AG09319 (cell line): ENCODE results near the gene BRF1.

Experiments used
- DNase-seq: peaks from one replicate; pipeline ENCODE4 v3.0.0-alpha.2; 2010; ENCODE audit warnings: low read depth; ENCODE audit errors: extremely low read depth
- TF ChIP-seq, protein P1 (sequence below): IDR thresholded peaks from 2 replicates; pipeline ENCODE4 v1.5.1; 2011; ENCODE audit warnings: low read depth, mild to moderate bottlenecking, inconsistent platforms, low read length, moderate library complexity

The BRF1 gene

DNA sequence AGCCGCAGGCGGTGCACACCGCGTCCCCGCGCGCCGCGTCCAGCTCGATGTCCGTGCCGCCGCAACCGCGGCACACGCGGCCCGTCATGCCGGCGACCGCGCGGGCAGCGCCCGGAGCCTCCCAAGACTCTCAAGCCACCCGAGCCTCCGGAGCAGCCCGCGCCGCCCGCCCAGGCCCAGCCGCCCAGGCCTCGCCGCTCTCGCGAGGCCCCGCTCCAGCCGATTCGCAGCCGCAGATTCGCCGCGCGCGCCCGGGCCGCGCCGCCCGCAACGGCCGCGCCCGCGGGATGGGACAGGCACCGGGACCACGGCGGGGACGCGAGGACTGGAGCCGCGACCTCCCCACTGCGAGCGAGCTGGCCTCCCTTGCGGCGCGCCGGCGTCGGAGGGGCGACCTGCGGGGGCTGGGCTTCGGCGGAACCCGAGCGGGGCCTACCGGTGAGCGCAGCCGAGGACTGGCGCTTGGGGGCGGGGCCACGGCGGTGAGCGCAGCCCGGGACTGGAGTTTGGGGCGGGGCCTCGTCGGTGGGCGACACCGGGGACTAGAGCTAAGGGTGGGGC, at the start of gene BRF1:
BRF1 (minus strand) TSS at position 460 of the 561 bp plus-strand sequence; CDS start at position 88, 372 bp downstream.
- TF ChIP-seq, protein P1, sequence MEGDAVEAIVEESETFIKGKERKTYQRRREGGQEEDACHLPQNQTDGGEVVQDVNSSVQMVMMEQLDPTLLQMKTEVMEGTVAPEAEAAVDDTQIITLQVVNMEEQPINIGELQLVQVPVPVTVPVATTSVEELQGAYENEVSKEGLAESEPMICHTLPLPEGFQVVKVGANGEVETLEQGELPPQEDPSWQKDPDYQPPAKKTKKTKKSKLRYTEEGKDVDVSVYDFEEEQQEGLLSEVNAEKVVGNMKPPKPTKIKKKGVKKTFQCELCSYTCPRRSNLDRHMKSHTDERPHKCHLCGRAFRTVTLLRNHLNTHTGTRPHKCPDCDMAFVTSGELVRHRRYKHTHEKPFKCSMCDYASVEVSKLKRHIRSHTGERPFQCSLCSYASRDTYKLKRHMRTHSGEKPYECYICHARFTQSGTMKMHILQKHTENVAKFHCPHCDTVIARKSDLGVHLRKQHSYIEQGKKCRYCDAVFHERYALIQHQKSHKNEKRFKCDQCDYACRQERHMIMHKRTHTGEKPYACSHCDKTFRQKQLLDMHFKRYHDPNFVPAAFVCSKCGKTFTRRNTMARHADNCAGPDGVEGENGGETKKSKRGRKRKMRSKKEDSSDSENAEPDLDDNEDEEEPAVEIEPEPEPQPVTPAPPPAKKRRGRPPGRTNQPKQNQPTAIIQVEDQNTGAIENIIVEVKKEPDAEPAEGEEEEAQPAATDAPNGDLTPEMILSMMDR = no peak
- peak; percentile 67 for DNase-seq

DNA sequence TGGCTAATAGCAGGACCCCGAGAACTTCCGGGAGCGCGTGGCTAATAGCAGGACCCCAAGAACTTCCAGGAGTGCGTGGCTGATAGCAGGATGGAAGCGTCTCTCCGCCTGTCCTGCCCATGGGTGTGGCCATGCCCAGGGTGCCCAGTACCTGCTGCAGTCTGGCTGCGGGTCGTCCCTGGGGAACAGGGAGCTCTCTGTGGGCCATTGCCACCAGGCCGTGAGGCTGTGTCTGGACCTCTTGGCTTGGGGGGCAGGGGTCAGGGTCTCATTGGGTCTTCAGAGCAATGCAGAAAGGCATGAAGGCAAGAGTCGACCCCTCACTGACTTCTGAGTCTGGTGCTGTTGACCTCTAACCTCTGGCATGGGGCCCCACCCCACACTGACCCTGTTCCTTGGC, 49.2 kb upstream of the BRF1 start:
- TF ChIP-seq, protein P1 = no peak
- no peak for DNase-seq

DNA sequence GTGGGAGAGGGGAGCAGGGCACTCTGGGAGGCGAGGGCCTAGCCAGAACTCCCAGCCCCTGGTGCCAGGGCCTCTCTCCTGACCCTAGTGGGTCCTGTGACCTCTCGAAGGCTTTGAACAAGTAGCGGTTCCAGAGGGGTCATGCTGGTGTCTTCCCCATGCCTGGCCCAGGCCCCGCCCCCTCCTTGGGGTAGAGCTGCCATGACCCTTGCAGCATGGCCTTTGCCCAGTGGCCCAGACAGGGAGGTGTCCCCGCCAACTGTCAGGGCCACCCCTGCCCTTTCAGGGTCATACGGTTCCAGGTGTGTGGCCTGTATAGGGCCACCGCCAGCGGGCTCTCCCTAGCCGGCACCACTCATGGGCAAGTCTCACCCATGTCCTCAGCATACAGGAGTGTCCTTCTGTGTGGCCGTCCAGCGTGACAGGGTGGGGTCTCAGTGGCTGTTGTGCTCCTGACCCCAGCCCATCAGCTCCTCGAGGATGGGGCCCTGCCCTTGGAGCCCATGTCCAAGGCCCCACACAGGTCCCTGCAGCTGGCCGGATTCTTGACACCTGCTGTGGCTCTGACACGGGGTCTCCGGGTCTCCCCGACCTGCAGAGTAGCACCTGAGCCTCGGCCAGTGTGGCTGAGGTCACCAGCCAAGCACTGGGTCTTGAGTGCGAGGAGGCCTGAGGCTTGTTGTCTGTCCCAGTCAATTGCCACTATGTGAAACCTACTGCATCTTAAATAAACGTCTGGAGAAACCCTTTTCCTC, 48.3 kb upstream of the BRF1 start:
- TF ChIP-seq, protein P1 = no peak
- DNase-seq = no peak

DNA sequence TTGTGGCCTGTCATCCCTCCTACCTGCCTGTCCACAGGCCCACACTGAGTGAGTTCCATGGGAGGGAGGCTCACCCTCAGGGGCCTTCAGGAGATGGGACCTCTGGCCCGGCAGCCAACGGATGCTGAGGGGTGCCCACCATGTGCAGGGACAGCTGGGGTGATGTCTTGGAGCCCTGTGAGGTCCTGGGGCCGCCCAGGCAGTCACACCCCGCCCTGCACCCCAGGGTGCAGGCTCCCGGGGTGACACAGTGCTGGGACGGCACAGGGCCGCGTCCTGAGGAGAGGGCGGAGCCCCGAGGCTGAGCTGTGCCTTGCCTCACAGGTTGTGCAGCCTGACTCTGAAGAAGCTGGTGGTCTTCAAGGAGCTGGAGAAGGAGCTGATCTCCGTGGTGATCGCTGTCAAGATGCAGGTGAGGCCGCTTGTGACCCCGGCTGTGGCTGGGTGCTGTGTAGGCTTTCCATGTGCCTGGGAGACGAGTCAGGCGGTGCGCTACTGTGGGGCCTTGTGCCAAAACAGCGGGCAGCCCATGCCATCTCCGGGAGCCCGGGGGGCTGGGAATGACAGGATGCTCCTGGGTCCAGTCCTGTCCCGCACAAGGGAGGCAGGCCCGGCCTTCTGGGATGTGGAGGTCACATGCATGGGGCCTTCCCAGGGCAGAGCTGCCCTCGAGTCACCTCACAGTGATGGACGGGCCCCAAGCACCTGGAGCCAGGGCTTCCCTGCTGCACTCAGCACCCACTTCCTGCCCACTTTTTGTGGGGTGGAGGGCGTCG, 47.6 kb upstream of the BRF1 start:
- no peak for DNase-seq
- TF ChIP-seq, protein P1 = no peak

- TF ChIP-seq, protein P1 = no peak
- no peak for DNase-seq
Observed at GRCh38 chr14:105347587-105347968, 46.8 kb upstream of the BRF1 start.

- DNase-seq = no peak
- TF ChIP-seq, protein P1 = no peak
Observed at GRCh38 chr14:105346876-105347586, 46.2 kb upstream of the BRF1 start.
